SH-SY5Y (cell line): ENCODE results near the gene LRRC8B.

ENCODE experiments used
- GATA2 ChIP-seq: IDR thresholded peaks from 2 replicates; pipeline ENCODE4 v1.6.1; 2011; ENCODE audit warnings: mild to moderate bottlenecking, low read depth, low read length
- GATA3 ChIP-seq: IDR thresholded peaks from 2 replicates; pipeline ENCODE4 v1.6.1; 2011; ENCODE audit warnings: low read depth, mild to moderate bottlenecking, low read length, moderate library complexity

The LRRC8B gene

GRCh38 chr1:89516055-89516454 lies 8.6 kb upstream of the LRRC8B start:
- TF ChIP-seq GATA2: no peak
- TF ChIP-seq GATA3: no peak

- no peak for TF ChIP-seq GATA3
- TF ChIP-seq GATA2: no peak
Observed at GRCh38 chr1:89518221-89518631, 6.4 kb upstream of the LRRC8B start.

GRCh38 chr1:89519779-89520358 lies 4.8 kb upstream of the LRRC8B start:
- TF ChIP-seq GATA3: no peak
- TF ChIP-seq GATA2: no peak

- no peak for TF ChIP-seq GATA2
- TF ChIP-seq GATA3: no peak
Observed at GRCh38 chr1:89523572-89524368, 859 bp upstream of the LRRC8B start.

DNA sequence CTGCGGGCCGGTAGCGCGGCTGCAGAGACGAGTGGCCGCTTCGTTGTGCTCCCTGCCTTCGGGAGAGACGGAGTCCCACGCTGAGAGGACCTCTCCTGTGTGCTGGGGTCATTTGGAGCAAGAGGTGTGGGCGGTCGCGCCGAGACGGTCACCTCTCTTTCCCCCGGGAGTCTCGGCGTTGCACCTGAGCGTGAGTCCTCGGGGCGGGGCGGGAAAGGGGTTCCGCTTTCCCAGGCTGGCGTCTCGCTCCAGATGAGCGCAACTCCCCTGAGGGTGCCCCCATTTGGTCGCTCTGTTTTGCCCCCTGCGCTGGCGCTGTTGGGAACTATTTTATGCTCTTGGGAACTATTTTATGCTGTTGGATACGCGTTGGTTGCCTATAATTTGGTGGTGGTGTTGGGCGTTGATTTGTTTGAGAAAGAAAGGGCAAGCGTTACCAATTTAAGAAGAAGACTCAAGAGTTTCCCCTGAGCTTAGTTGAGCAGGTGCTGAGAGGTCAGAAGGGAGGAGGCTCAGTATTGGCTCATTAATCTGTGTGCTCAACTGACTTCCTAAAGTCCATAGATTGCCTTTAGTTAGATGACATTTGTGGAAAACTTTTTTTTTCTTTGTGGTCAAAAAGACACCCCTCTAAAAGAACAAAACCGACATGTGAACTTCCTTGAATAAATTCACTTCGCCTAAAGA lies 683 bp downstream of the LRRC8B start:
- TF ChIP-seq GATA2 (no peak), GATA3 (no peak)

DNA sequence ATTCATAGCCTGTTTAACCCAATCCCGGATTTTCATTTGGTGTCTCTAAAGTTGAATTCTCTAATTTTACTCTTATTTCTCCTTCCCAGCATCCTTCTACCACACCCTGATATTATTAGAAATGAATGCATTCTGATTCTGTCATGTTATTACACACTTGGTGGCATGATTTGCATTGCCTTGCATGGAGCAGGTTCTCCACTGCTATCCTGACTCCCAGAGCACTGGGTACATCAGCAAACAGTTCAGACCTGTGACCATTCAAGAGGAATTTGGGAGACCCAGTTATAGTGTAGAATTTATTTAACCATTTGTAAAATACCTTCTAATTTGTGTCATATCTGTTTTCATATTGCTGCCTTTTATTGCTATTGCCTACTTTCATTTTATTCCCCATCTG lies 2.6 kb downstream of the LRRC8B start:
- TF ChIP-seq GATA2 (no peak), GATA3 (no peak)

GRCh38 chr1:89527750-89528381 lies 3.2 kb downstream of the LRRC8B start:
- TF ChIP-seq GATA2 (no peak), GATA3 (no peak)

- TF ChIP-seq GATA2 (no peak), GATA3 (no peak)
Observed at GRCh38 chr1:89528382-89528780, 3.8 kb downstream of the LRRC8B start.

DNA sequence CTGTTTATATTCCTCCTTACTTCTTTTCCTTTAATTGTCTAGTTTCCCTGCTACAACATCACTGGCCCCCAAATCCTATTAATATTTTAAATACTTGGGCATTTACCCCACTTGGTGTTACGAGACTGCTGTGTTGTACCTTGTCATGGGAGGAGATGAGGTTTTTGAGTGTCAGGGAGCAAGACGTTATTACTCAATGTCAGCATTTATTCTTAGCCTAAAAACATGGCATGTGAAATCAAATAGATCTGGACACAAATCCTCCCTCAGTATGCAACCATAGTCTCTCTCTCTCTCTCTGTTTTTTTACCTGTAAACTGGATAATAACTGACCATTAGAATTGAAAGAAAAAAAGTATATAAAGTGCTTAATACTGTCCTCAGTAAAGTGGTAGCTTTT lies 4.6 kb downstream of the LRRC8B start:
- TF ChIP-seq GATA2: no peak
- TF ChIP-seq GATA3: no peak

- TF ChIP-seq GATA3: no peak
- TF ChIP-seq GATA2: no peak
Observed at GRCh38 chr1:89530444-89531089, 5.9 kb downstream of the LRRC8B start.

DNA sequence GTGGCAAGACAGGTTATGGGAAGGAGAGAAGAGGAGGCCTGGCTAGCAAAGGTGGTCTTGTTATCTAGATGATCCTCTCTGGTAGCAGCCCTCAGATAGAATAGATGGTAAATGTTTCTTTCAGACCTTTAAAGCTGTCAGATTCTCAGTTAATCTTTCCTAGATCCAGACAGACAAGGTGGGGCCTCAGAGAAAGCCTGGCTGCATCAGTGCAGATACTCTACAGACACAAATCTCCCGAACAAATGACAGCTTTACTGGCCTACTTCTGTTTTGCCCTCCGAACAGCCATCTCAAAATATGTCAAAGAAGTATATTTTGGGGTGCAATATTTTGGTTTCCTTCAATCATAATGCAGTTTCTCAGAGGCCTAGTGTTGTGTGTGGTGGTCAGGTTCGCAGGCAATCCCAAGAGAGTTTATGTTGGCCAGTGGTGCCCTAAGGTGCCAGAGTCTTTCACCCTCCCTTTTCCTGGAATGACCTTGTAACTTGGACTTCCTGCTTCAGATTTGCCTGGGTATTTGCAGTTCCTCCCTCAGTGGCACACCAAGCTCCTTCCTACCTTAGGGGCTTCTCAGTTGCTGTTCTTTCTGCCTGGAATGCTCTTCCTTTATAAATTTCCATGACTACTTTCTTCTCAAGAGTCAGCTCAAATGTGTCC lies 7.0 kb downstream of the LRRC8B start:
- TF ChIP-seq GATA3 (no peak), GATA2 (no peak)

DNA sequence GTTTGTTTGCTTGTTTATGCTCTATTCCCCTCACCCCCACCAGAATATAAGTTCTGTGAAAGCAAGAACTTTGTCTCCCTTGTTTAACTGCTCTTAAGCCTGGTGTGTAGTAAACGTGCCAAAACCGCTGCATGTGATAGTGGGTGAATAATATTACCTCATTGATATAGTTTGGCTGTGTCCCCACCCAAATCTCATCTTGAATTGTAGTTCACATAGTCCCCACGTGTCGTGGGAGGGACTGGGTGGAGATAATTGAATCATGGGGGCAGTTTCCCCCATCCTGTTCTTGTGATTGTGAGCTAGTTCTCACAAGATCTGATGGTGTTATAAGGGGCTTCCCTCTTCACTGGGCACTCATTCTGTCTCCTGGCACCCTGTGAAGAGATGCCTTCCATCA lies 7.6 kb downstream of the LRRC8B start:
- TF ChIP-seq GATA2 (no peak), GATA3 (no peak)

DNA sequence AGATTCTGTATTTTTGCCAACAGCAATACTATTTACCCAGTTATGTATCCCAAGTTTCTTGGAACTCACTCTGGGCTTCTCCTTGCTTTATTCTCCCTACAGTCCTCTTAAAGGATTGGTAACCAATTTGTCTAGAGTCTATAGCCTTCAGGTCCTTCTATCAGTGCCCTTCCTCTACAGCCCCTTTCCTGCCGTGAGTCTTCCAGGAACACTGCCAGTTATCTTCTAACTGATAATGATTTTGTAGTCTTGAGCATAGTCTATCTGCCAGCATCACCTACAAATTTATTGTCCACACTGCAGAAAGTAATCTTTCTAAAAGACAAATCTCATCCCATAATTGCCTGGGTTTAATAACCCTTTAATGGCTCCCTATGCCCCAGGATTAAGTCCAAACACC lies 8.2 kb downstream of the LRRC8B start:
- TF ChIP-seq GATA2: no peak
- TF ChIP-seq GATA3: no peak

DNA sequence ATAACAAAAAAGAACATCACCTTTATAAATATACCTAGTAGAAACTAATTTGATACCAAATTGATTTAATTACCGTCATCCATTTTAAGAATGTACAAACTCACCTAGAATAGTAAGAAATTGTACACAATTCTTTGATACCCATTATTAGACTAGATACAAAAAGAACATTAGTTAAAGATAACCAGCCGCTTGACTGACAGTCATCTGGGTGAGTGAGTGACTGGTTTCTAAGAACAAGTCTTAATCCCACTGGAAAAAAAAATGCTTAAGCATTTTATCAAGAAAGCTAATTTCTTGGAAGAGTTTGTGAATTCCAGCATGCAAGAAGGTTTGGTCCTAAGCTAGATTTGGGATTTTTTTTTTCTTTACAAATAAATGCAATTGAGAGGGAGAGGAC lies 10.9 kb downstream of the LRRC8B start:
- TF ChIP-seq GATA2 (no peak), GATA3 (no peak)
